MCF 10A (cell line): ENCODE data around the gene MYL4. TPM values are rescaled to one million over a fixed set of nuclear protein-coding genes. Genes with fewer than 3 reads are reported as not detected.

Experiments used
- BruUV-seq: library from RNA; stranded (reverse); fragments of 400-500 nt; replicated peaks from 2 replicates; lab custom pipeline; 2021; lab: Mats Ljungman, UMichigan
- CTCF ChIA-PET: fragments of 300-600 bp; sonication (Branson Sonifier 250); formaldehyde crosslinking; extraction: SDS; loops from one replicate; lab custom pipeline; 2021; ENCODE audit warnings: antibody characterized with exemption, inconsistent platforms; lab: Yijun Ruan, JAX
- POLR2A ChIA-PET: fragments of 300-600, 350-650 bp; sonication (Branson Sonifier 250); formaldehyde crosslinking; extraction: SDS; loops from one replicate; lab custom pipeline; 2020; ENCODE audit warnings: antibody characterized with exemption, inconsistent platforms; lab: Yijun Ruan, JAX
- DNase-seq: peaks from one replicate; pipeline ENCODE4 v3.0.0-alpha.2; 2018; ENCODE audit not compliant: unreplicated experiment
- H3K27ac Mint-ChIP-seq: one replicate; pipeline ENCODE4 v1.8.0; 2022; ENCODE audit warnings: mild to moderate bottlenecking, low read depth, mixed read lengths; ENCODE audit not compliant: unreplicated experiment
- H3K27me3 Mint-ChIP-seq: one replicate; pipeline ENCODE4 v1.8.0; 2022; ENCODE audit warnings: mixed read lengths; ENCODE audit not compliant: insufficient read depth, unreplicated experiment
- H3K36me3 Mint-ChIP-seq: one replicate; pipeline ENCODE4 v1.8.0; 2022; ENCODE audit warnings: mild to moderate bottlenecking, moderate library complexity, mixed read lengths; ENCODE audit not compliant: insufficient read depth, unreplicated experiment
- H3K4me1 Mint-ChIP-seq: one replicate; pipeline ENCODE4 v1.8.0; 2022; ENCODE audit warnings: mixed read lengths; ENCODE audit not compliant: insufficient read depth, unreplicated experiment
- H3K4me3 Mint-ChIP-seq: one replicate; pipeline ENCODE4 v1.8.0; 2022; ENCODE audit warnings: mild to moderate bottlenecking, moderate library complexity, mixed read lengths; ENCODE audit not compliant: unreplicated experiment
- H3K9me3 Mint-ChIP-seq: one replicate; pipeline ENCODE4 v1.8.0; 2022; ENCODE audit warnings: mixed read lengths; ENCODE audit not compliant: unreplicated experiment
- CTCF ChIP-seq: fragments of 200-600 bp; IDR thresholded peaks from one replicate; pipeline ENCODE4 v1.8.0; 2022; ENCODE audit warnings: antibody characterized with exemption, mild to moderate bottlenecking; ENCODE audit not compliant: unreplicated experiment
- intact Hi-C: fragments of 100-400 bp; cut with micrococcal nuclease; formaldehyde crosslinking; loops from 2 replicates; pipeline ENCODE4 v1.14.1; 2022
- total RNA-seq: library from RNA; stranded (reverse); gene quantifications from 2 replicates; pipeline ENCODE4 v1.2.3, GENCODE V29; 2022

The MYL4 gene
- total RNA-seq, 1 experiment from 2014 or later: not detected

DNA sequence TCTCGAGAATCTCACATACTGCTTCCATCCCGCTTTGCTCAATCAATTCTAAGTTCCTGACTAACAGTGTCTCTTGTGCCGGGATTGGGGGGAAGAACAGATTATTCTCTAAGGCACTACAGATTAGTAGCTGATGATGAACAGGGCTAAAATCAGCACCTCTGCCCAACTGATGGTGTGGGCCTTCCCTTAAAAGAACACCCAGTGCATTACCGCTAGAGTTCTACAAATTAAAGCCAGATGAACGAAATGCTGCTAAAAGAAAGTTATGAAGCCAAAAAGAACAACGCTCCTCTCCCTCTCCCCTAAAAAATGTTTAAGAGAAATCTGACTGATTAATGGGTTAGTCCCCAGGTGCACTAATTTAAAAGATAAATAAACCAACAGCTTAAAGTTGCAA lies 24.5 kb upstream of the MYL4 start:
- BruUV-seq: no TSS peak
- POLR2A ChIA-PET: interaction anchor here (0.7 to 1.6 kb wide), 3 partner anchors 9 to 121 kb away, joined by 3 to 9 read pairs (median 3); no protein-coding TSS in a partner anchor
- no peaks in the 10 kb centered on the region for H3K9me3 Mint-ChIP-seq
- no peak for TF ChIP-seq CTCF
- peaks cover 35% of the 10 kb centered on the region for H3K4me1 Mint-ChIP-seq
- intact Hi-C loops: no loop called here
- CTCF ChIA-PET: interaction anchor here (1.0 kb wide), 1 partner anchor 10 kb away, joined by 3 read pairs; no protein-coding TSS in a partner anchor
- no peaks in the 10 kb centered on the region for H3K27me3 Mint-ChIP-seq
- H3K36me3 Mint-ChIP-seq: peaks cover 27% of the 10 kb centered on the region
- no peak overlapping the region for H3K27ac Mint-ChIP-seq
- no peak for DNase-seq
- H3K4me3 Mint-ChIP-seq: no peak overlapping the region

- Mint-ChIP-seq H3K4me3 (peak overlapping the region; percentile 87), H3K36me3 (no peaks in the 10 kb centered on the region), H3K4me1 (peaks cover 21% of the 10 kb centered on the region), H3K9me3 (no peaks in the 10 kb centered on the region), H3K27me3 (no peaks in the 10 kb centered on the region), H3K27ac (peak overlapping the region; percentile 97)
- intact Hi-C loops: loop anchor here (2.0 kb wide), 1 partner anchor 126 kb away; no protein-coding TSS in a partner anchor
- POLR2A ChIA-PET: interaction anchor here (0.7 to 2.0 kb wide), 5 partner anchors 12 to 1610 kb away, joined by 3 to 7 read pairs (median 4); no protein-coding TSS in a partner anchor
- BruUV-seq: TSS peak; percentile 66
- CTCF ChIA-PET: interaction anchor here (0.7 kb wide), 1 partner anchor 246 kb away, joined by 4 read pairs; no protein-coding TSS in a partner anchor
- DNase-seq: peak; percentile 30
- TF ChIP-seq CTCF: no peak
These were observed 20.8 kb upstream of the MYL4 start for GRCh38 chr17:47188271-47188875.

DNA sequence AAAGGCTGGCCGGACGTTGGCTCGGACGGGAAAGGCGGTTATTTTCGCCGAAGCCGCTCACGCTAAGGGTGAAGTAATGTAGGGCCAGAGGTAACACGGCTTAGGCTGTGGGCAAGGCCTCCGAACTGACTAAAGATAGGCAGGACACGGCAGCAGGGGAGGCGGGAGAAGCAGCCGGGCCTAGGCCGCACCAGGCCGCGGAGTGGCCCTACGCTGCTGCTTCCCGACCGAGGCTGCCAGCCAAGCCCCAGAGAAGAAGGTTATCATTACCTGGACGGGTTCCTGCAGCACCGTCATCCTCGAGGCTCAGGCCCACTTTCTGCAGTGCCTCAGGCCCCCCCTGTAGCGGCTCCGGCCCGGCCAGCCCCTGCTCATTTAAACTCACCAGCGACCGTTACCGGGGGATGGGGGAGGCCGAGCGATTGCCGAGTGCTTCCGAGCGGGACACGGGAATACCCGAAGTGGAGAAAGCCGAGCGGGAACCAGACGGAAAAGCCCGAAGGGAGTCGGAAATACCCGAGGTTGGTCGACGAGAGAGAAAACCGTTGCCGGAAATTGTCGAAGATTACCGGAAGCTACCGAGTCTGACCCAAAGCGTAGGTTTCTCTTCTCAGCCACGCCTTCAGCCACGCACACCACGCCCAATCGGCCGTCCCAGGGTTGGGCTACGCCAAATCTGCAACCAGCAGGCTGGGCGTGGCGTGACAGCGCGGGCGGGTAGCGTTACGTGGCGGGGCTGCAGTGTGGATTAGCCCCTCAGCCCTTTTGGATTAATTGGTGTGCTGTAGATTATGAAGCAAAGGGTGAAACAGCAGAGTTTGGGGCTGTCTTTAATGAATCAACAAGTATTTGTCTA lies 20.0 kb upstream of the MYL4 start, which contains the start of gene CDC27:
TSS of gene CDC27 (minus strand) at position 420 of the 856 bp plus-strand sequence. CDS start at position 297, 123 bp downstream.
- no peak for TF ChIP-seq CTCF
- DNase-seq: peak; percentile 99
- Mint-ChIP-seq H3K27ac (peak within 1 kb of the TSS; percentile 97), H3K36me3 (no peaks in the 10 kb centered on the region), H3K27me3 (no peaks in the 10 kb centered on the region), H3K9me3 (no peaks in the 10 kb centered on the region), H3K4me1 (peaks cover 20% of the 10 kb centered on the region), H3K4me3 (peak within 1 kb of the TSS; percentile 87)
- POLR2A ChIA-PET: interaction anchor here (0.6 to 2.0 kb wide), 23 partner anchors 9 to 1610 kb away, joined by 3 to 14 read pairs (median 4); partner anchors contain the start of gene MYL4
- no TSS peak for BruUV-seq
- intact Hi-C loops: loop anchor here (2.0 kb wide), 1 partner anchor 126 kb away; no protein-coding TSS in a partner anchor
- CTCF ChIA-PET: interaction anchor here (0.6 to 0.7 kb wide), 2 partner anchors 11 to 1387 kb away, joined by 3 read pairs; no protein-coding TSS in a partner anchor
